ENCODE data around the gene C11orf24. TPM values are rescaled to one million over a fixed set of nuclear protein-coding genes. Genes with fewer than 3 reads are reported as not detected.

The C11orf24 gene
- polyA plus RNA-seq, 3 donors: 9.5 to 21.8 (median 12.6) TPM

GRCh38 chr11:68298659-68299516, 27.1 kb upstream of the C11orf24 start:
- intact Hi-C loops (cut with micrococcal nuclease): no loop called here
- H3K27ac Mint-ChIP-seq: no peak overlapping the region

More at GRCh38 chr11:68298659-68299516, 27.1 kb upstream of the C11orf24 start:
- peaks cover 21 to 27% of the 10 kb centered on the region in 2 donors for H3K4me1 ChIP-seq (ENCODE audit: control insufficient read depth in 1 of 2, insufficient read depth in 2 of 2, low read length in 2 of 2)
- H3K4me3 ChIP-seq (replicated peaks in 1 of 3; ENCODE audit: low read depth in 2 of 3, low read length in 3 of 3): no peak overlapping the region
- DNase-seq: no peak
- no peak for TF ChIP-seq CTCF (IDR thresholded peaks at IDR 0.05)
- Mint-ChIP-seq H3K9me3 (peaks cover 0 to under 1% (median 0%) of the 10 kb centered on the region in 7 donors), H3K4me3 (no peak overlapping the region), H3K36me3 (no peaks in the 10 kb centered on the region), H3K27me3 (ENCODE audit: low read depth in 3 of 3) (peaks cover 2 to 9% (median 2%) of the 10 kb centered on the region in 3 donors), H3K4me1 (peaks cover 25% of the 10 kb centered on the region)
- H3K36me3 ChIP-seq (replicated peaks in 1 of 2; ENCODE audit: control insufficient read depth in 1 of 2, insufficient read depth in 2 of 2, low read length in 2 of 2): no peaks in the 10 kb centered on the region
- no peak overlapping the region for H3K4me2 ChIP-seq (replicated peaks; ENCODE audit: extremely low read depth, low read length, poor library complexity, severe bottlenecking)
- H3K27ac ChIP-seq (ENCODE audit: low read depth in 1 of 2, low read length in 2 of 2): no peak overlapping the region
- H3K27me3 ChIP-seq (ENCODE audit: control insufficient read depth in 2 of 2, insufficient read depth in 2 of 2, low read length in 2 of 2): no peaks in the 10 kb centered on the region
- 82% methylated on average over 11 of the region's 15 CpGs for WGBS (ENCODE audit: insufficient coverage)
- H4K20me1 ChIP-seq (ENCODE audit: insufficient read depth, low read length): no peaks in the 10 kb centered on the region
- no peak overlapping the region for H3K9ac ChIP-seq (ENCODE audit: insufficient read depth, low read length, poor library complexity, severe bottlenecking)
- H3K79me2 ChIP-seq (ENCODE audit: insufficient read depth, low read length): no peaks in the 10 kb centered on the region
- H2AFZ ChIP-seq (ENCODE audit: insufficient read depth, low read depth, low read length, poor library complexity, severe bottlenecking): no peak overlapping the region
- no peaks in the 10 kb centered on the region for H3K9me3 ChIP-seq (replicated peaks in 1 of 2; ENCODE audit: control insufficient read depth in 1 of 2, insufficient read depth in 1 of 2, low read length in 2 of 2)

Measured in CD14-positive monocyte (primary cell).